Stimulated activated CD4-positive, alpha-beta T cell treated with anti-CD3 and anti-CD28 coated beads, Interleukin-2, amount 100 ng/mL, for 24 hours (primary cell): ENCODE data around the gene HCN1.

Experiments
- DNase-seq, 2 donors: peaks; one replicate each; pipeline ENCODE4 v3.0.0-alpha.2; 2020

Gene HCN1

DNA sequence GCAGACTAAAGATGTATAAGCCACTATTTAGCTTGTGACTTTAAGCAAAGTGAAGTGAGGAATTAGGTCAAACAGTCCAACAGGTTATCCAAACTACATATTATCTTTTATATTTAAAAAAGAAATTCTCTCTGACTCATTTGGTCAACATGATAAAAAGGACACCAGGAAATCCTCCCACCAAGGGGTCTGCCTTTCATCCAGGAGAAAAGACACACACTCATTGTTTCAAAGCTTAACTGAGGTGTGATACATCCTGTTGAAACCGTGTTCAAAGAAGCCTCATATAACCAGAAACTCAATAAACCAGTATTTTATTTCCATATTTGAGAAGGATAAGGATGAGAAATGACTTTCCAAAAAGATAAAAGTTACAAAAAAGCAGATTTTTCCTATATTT, 417.1 kb downstream of the HCN1 start:
- no peak for DNase-seq

GRCh38 chr5:45277860-45278259, 418.3 kb downstream of the HCN1 start:
- no peak for DNase-seq

DNA sequence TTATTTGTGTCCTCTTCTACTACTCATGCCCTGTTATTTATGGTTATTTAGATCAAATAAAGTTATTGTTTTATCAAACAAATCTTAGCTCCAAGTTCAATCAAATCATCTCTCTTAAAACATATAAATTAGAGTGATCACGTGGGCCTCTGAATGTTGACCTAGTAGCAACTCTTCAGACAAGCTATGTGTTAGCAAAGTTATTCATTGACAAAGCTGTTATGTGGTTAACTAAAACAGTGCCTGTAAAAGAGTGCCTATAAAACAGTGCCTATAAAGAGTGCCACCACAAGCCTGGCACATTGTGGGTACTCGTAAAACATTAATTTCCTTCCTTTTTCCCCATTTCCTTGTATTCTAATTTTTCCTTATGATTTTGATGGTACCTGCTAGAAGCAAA, 421.9 kb downstream of the HCN1 start:
- DNase-seq: no peak

DNA sequence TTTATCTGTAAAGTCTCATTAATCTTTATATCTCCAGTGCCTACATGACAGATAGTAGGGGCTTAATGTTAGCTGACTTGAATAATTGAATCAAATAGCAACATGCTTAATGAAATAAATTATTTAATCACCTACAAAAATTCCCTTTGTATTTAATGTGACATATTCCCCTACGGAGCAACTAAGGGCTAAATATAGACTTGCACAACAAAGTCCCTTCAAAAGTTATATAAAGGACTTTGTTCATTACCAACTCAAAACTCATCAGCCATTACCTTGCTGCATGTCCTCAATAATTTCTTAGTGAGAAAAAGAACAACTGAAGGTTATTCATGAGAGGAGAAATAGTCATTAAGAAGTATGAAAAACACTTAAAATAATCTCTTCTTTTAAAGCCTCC, 424.6 kb downstream of the HCN1 start:
- DNase-seq: no peak

- no peak for DNase-seq
These were observed 431.7 kb downstream of the HCN1 start for GRCh38 chr5:45264447-45264846.

- DNase-seq: no peak
These were observed 434.1 kb downstream of the HCN1 start for GRCh38 chr5:45262061-45262590.

DNA sequence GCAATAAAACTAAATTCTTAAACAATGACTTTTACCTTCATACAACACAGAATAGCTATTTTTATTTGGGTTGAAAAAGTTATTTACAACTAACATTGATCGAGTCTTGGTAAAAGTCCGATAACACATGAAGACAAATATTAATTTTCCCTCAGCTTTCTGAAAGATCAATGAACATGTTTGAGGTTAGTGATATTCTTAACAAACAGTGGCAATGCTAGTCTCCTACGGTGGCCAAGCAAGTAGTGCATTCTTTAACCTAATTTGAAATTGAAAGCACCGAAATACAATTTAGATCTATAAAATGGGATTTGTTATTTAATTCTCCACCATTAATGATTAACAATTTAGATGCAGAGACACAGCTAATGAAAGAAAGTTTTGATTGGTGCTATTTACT, 435.1 kb downstream of the HCN1 start:
- DNase-seq: no peak

DNA sequence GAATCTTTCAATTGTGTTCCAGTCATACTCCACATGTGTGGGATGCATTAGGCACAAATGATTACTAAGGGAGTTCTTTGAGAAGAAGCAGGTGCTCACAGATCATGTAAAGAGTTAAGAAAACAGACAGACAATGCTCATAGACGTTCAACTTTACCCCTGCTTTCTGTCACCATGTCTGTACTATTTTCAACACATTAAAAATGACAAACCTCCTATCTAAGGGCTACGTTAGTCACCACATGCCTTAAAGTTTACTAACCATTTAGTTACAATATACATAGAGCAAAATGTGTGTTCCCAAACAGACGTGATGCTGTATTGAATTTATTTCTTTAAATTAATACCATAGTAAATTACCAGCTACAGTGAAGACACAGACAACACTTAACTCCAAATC, 435.9 kb downstream of the HCN1 start:
- DNase-seq: no peak

DNA sequence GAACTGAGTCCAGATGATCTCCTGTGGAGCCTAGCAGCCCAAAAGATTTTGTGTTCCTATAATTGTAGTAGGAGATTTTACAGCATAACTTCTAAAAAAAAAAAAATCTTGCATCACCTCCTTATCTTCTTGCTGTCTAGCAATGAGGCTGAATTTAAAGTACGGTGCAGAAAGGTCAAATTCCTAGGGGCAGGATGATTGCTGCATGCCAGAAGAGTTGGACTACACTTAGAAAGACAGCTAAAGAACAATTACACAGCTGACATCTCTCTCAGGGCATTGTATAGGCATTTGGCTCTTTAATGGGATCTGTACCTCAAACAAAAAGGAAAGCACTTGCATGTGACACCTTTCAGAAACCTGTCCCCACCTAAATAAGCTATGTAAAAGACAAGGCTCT, 443.2 kb downstream of the HCN1 start:
- DNase-seq: no peak

GRCh38 chr5:45252541-45252940, 443.6 kb downstream of the HCN1 start:
- no peak for DNase-seq

DNA sequence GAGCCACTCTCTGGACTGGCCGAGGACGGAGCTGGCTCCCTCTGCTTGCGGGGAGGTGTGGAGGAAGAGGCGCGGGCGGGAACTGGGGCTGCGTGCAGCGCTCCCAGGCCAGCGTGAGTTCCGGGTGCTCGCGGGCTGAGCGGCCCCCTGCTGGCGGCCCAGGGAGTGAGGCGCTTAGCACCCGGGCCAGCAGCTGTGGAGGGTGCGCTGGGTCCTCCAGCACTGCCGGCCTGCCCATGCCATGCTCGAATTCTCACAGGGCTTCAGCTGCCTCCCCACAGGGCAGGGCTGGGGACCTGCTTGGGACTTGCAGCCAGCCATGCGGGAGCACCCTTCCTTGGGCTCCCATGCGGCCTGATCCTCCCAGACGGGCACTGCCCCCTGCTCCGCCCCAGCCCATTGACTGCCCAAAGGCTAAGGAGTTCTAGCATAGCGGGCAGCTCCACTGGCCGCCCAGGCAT, 470.6 kb downstream of the HCN1 start:
- DNase-seq: no peak

- no peak for DNase-seq
These were observed 490.7 kb downstream of the HCN1 start for GRCh38 chr5:45205403-45205961.
